Measurements from ENCODE around the gene ACSBG1.

Gene ACSBG1

GRCh38 chr15:78127882-78128281 is 106.5 kb downstream of the ACSBG1 start:
- no peak for DNase-seq

- DNase-seq, result no peak
These were observed 109.1 kb downstream of the ACSBG1 start for GRCh38 chr15:78125267-78125666.

DNA sequence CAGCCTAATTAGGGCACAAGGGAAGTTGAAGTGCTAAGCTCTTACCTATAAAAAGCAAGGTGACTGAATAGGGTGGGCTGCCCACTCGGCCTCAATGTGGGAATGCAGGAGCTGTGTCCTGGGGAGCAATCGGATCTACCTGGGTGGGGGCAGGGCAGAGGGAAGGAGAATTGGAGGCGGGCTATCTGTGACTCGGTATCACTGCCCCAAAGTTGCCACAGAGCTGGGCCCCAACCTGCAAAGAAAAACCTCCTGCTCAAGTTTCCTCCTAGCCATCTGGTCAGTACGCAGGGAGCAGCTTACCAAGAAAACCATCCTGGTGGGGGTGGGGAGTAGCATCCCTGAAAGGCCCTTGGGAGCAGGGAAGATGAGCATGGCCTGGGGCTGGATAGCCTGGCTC is 113.8 kb downstream of the ACSBG1 start:
- DNase-seq, result no peak
